ENCODE data around the gene GSX2. TPM values are rescaled to one million over a fixed set of nuclear protein-coding genes. Genes with fewer than 3 reads are reported as not detected.
A peak's percentile ranks its signal among the peaks of the same experiment; 100 is the strongest.

GSX2 gene
- total and polyA plus RNA-seq, 2 of the 13 experiments (the other 11 are each of a cell fraction or from before 2014, with no cell fraction given) = not detected

DNA sequence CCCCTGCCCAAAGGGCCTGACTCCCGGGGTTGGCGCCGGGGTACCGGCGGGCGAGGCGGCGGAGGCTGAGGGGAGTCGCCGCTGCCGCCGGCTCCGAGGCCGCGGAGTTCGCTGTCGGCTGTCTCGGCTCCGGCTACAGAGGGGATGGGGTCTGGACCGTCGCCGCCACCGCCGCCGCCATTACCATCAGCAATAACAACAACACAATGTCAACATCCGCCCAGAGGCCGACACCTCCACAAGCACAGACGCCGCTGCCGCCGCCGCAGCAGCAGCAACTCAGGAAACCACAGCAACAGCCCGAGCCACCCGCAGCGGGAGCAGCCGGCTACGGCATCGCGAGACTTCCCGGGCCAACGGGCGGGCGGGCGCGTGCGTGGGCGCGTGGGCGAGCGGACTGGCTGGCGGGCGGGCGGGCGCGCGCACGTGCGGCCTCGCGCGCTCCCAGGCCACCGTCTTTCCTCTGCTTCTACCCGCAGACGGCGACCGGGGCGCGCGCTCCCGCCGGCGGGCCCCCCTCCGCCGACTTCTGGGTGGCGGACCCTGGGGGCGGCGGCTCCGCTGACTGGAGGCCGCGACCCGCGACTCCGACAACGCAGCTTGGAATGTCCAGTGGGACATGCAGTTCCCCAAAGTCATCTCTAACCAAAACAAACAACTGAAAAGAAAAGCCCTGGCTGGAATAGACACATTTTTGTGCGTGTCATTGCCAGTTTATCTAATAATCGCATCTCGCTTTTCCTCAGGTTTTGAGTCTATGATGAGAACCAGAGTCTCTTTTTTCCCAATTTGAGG lies 35.4 kb upstream of the GSX2 start, which contains the start of gene CHIC2 (continued):
- no peak for TF ChIP-seq ZNF329 (CRISPR knock-in tag; IDR thresholded peaks at IDR 0.05; ENCODE audit: low read depth)
- no peak for TF ChIP-seq GPN1 (CRISPR knock-in tag; IDR thresholded peaks at IDR 0.05; ENCODE audit: borderline replicate concordance)
- TF ChIP-seq ESRRA (CRISPR knock-in tag; IDR thresholded peaks at IDR 0.05; ENCODE audit: low read depth) = 0 out of 2 replicates have a peak, but pooled peaks have one; percentile 44
- TF ChIP-seq, protein P1, sequence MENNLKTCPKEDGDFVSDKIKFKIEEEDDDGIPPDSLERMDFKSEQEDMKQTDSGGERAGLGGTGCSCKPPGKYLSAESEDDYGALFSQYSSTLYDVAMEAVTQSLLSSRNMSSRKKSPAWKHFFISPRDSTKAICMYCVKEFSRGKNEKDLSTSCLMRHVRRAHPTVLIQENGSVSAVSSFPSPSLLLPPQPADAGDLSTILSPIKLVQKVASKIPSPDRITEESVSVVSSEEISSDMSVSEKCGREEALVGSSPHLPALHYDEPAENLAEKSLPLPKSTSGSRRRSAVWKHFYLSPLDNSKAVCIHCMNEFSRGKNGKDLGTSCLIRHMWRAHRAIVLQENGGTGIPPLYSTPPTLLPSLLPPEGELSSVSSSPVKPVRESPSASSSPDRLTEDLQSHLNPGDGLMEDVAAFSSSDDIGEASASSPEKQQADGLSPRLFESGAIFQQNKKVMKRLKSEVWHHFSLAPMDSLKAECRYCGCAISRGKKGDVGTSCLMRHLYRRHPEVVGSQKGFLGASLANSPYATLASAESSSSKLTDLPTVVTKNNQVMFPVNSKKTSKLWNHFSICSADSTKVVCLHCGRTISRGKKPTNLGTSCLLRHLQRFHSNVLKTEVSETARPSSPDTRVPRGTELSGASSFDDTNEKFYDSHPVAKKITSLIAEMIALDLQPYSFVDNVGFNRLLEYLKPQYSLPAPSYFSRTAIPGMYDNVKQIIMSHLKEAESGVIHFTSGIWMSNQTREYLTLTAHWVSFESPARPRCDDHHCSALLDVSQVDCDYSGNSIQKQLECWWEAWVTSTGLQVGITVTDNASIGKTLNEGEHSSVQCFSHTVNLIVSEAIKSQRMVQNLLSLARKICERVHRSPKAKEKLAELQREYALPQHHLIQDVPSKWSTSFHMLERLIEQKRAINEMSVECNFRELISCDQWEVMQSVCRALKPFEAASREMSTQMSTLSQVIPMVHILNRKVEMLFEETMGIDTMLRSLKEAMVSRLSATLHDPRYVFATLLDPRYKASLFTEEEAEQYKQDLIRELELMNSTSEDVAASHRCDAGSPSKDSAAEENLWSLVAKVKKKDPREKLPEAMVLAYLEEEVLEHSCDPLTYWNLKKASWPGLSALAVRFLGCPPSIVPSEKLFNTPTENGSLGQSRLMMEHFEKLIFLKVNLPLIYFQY (CRISPR knock-in tag; IDR thresholded peaks at IDR 0.05; ENCODE audit: borderline replicate concordance) = no peak
- peak; percentile 33 for TF ChIP-seq ZNF781 (CRISPR knock-in tag; IDR thresholded peaks at IDR 0.05; ENCODE audit: borderline replicate concordance, not compliant biosample characterization)
- peak; percentile 80 for TF ChIP-seq ELF3 (CRISPR knock-in tag; IDR thresholded peaks at IDR 0.05)
- TF ChIP-seq HOXD1 (CRISPR knock-in tag; IDR thresholded peaks at IDR 0.05) = 0 out of 2 replicates have a peak, but pooled peaks have one; percentile 18
- no peak for TF ChIP-seq HNRNPH1 (optimal IDR thresholded peaks at IDR 0.05; ENCODE audit: low read depth, low read length)
- TF ChIP-seq, protein P2, sequence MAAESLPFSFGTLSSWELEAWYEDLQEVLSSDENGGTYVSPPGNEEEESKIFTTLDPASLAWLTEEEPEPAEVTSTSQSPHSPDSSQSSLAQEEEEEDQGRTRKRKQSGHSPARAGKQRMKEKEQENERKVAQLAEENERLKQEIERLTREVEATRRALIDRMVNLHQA (CRISPR knock-in tag; IDR thresholded peaks at IDR 0.05) = no peak
- TF ChIP-seq ZFX (CRISPR knock-in tag; IDR thresholded peaks at IDR 0.05; ENCODE audit: low read depth) = peak; percentile 90
- peak; percentile 32; the same call in 1 of the 2 replicates for TF ChIP-seq ZNF788 (CRISPR knock-in tag; IDR thresholded peaks at IDR 0.05; ENCODE audit: borderline replicate concordance)
- TF ChIP-seq KLF6 (CRISPR knock-in tag; IDR thresholded peaks at IDR 0.05) = peak; percentile 63; the same call in 1 of the 2 replicates
- TF ChIP-seq, protein P3, sequence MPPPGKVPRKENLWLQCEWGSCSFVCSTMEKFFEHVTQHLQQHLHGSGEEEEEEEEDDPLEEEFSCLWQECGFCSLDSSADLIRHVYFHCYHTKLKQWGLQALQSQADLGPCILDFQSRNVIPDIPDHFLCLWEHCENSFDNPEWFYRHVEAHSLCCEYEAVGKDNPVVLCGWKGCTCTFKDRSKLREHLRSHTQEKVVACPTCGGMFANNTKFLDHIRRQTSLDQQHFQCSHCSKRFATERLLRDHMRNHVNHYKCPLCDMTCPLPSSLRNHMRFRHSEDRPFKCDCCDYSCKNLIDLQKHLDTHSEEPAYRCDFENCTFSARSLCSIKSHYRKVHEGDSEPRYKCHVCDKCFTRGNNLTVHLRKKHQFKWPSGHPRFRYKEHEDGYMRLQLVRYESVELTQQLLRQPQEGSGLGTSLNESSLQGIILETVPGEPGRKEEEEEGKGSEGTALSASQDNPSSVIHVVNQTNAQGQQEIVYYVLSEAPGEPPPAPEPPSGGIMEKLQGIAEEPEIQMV (CRISPR knock-in tag; IDR thresholded peaks at IDR 0.05; ENCODE audit: low read depth) = no peak
- 0 out of 2 replicates have a peak, but pooled peaks have one; percentile 24 for TF ChIP-seq GFI1 (CRISPR knock-in tag; IDR thresholded peaks at IDR 0.05; ENCODE audit: borderline replicate concordance)
- TF ChIP-seq, protein P4, sequence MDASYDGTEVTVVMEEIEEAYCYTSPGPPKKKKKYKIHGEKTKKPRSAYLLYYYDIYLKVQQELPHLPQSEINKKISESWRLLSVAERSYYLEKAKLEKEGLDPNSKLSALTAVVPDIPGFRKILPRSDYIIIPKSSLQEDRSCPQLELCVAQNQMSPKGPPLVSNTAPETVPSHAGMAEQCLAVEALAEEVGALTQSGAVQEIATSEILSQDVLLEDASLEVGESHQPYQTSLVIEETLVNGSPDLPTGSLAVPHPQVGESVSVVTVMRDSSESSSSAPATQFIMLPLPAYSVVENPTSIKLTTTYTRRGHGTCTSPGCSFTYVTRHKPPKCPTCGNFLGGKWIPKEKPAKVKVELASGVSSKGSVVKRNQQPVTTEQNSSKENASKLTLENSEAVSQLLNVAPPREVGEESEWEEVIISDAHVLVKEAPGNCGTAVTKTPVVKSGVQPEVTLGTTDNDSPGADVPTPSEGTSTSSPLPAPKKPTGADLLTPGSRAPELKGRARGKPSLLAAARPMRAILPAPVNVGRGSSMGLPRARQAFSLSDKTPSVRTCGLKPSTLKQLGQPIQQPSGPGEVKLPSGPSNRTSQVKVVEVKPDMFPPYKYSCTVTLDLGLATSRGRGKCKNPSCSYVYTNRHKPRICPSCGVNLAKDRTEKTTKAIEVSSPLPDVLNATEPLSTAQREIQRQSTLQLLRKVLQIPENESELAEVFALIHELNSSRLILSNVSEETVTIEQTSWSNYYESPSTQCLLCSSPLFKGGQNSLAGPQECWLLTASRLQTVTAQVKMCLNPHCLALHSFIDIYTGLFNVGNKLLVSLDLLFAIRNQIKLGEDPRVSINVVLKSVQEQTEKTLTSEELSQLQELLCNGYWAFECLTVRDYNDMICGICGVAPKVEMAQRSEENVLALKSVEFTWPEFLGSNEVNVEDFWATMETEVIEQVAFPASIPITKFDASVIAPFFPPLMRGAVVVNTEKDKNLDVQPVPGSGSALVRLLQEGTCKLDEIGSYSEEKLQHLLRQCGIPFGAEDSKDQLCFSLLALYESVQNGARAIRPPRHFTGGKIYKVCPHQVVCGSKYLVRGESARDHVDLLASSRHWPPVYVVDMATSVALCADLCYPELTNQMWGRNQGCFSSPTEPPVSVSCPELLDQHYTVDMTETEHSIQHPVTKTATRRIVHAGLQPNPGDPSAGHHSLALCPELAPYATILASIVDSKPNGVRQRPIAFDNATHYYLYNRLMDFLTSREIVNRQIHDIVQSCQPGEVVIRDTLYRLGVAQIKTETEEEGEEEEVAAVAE (CRISPR knock-in tag; IDR thresholded peaks at IDR 0.05; ENCODE audit: borderline replicate concordance) = peak; percentile 71; the same call in 1 of the 2 replicates
- TF ChIP-seq, protein P5, sequence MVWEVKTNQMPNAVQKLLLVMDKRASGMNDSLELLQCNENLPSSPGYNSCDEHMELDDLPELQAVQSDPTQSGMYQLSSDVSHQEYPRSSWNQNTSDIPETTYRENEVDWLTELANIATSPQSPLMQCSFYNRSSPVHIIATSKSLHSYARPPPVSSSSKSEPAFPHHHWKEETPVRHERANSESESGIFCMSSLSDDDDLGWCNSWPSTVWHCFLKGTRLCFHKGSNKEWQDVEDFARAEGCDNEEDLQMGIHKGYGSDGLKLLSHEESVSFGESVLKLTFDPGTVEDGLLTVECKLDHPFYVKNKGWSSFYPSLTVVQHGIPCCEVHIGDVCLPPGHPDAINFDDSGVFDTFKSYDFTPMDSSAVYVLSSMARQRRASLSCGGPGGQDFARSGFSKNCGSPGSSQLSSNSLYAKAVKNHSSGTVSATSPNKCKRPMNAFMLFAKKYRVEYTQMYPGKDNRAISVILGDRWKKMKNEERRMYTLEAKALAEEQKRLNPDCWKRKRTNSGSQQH (CRISPR knock-in tag; IDR thresholded peaks at IDR 0.05; ENCODE audit: low read depth) = no peak

Data from HepG2 (cell line).